Measurements from ENCODE around the gene SERGEF. TPM values are rescaled to one million over a fixed set of nuclear protein-coding genes. Genes with fewer than 3 reads are reported as not detected.

The SERGEF gene
- total and polyA plus RNA-seq, 2 of the 4 experiments (the other 2 are of a cell fraction), result 12.2 to 18.1 TPM

DNA sequence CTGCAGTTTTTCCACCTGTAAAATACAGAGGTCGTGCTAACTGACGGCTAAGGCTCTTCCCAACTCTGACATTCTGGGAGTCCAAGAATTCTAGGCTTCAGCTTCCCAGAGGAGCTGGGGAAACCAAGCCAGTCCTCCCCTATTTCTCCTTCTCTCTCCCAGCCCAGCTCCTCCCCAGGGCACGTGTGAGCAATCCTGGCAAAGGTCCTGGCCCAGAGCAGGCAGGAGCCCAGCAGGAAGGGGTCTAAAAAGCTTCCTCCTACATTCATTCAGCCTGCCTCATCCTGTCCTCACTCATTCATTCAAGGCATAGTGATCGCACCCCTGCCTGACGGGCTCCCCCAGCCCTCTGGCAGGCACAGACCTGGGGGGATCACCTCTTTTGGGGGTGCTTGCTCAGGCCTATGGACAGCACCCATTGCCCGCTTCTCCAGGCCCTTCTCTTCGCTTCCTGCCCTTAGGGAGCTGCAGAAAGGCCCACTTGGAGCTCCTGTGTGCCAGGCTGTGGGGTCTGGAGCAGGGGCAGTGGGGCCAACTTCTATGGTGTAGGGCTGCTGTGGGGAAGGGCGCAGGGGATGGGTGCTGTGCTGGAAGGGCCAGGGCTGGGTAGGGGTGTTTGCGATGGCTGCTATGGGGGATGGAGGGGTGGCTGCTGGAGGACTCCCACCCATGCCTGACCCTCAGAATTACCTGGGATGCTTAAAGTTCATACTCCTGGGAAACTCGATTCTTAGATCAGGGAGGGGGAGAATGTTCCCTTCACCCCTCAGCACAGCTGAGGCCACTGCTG, 268.5 kb downstream of the SERGEF start:
- no peak overlapping the region for H3K4me2 ChIP-seq (ENCODE audit: low read depth, low read length)
- H4K8ac ChIP-seq (ENCODE audit: low read depth in 2 of 2, low read length in 2 of 2), result no peak overlapping the region
- no peak overlapping the region for H3K14ac ChIP-seq (replicated peaks; ENCODE audit: low read depth, low read length)
- no peak overlapping the region for H3K9ac ChIP-seq (ENCODE audit: low read depth, low read length)
- no peaks in the 10 kb centered on the region; the same call in 1 of the 2 replicates for H4K20me1 ChIP-seq (ENCODE audit: insufficient read depth, low read length)
- H2BK20ac ChIP-seq (ENCODE audit: low read depth, low read length), result no peak overlapping the region
- H2BK5ac ChIP-seq (ENCODE audit: low read depth, low read length, poor library complexity, severe bottlenecking), result no peak overlapping the region
- no peak overlapping the region for H3K56ac ChIP-seq (ENCODE audit: extremely low read depth, insufficient read depth, low read length)
- H2AFZ ChIP-seq (replicated peaks; ENCODE audit: low read length, poor library complexity), result peak overlapping the region; percentile 33
- TF ChIP-seq BHLHE40 (IDR thresholded peaks at IDR 0.05; ENCODE audit: low read depth, low read length) (peak; percentile 68; the same call in 1 of the 2 replicates), SMC3 (IDR thresholded peaks at IDR 0.05; ENCODE audit: low read depth, low read length) (no peak)
- H4K5ac ChIP-seq (ENCODE audit: low read depth, low read length), result no peak overlapping the region
- H3K18ac ChIP-seq (ENCODE audit: low read depth, low read length), result no peak overlapping the region
- intact Hi-C loops (cut with micrococcal nuclease) (no loop called here), in situ Hi-C loops (cut with MboI; ENCODE audit: low sequenced_read_pairs) (no loop called here), dilution Hi-C loops (cut with HindIII; ENCODE audit: low sequenced_read_pairs, unreplicated experiment) (loop anchor here (25.0 kb wide), 1 partner anchor 243 kb away; no protein-coding TSS in a partner anchor)
- ChIA-PET POLR2A (ENCODE audit: unreplicated experiment) (no interaction called here), CTCF (interaction anchor here (1.3 kb wide), 1 partner anchor 234 kb away, joined by 3 read pairs; no protein-coding TSS in a partner anchor)
- WGBS, 2 experiments (ENCODE audit: extremely low coverage in 2 of 2, insufficient read length in 1 of 2), result 60% methylated on average over 5 of the region's 10 CpGs; no CpG with 5 or more reads in 1 of the 2 experiments
- peak overlapping the region; percentile 87 for H2AK9ac ChIP-seq (replicated peaks; ENCODE audit: low read depth, low read length, poor library complexity)
- no peak overlapping the region for H3K27ac ChIP-seq (ENCODE audit: insufficient read depth, low read length)
- H3K27me3 ChIP-seq (ENCODE audit: control insufficient read depth, insufficient read depth, low read length), result peaks cover 22% of the 10 kb centered on the region
- no peak overlapping the region for H2BK120ac ChIP-seq (ENCODE audit: low read depth, low read length)
- ATAC-seq (ENCODE audit: low read depth), result no peak; the same call in 1 of the 2 replicates
- H4K91ac ChIP-seq (ENCODE audit: insufficient read depth, low read depth, low read length), result no peak overlapping the region
- no peaks in the 10 kb centered on the region for H3K9me3 ChIP-seq (ENCODE audit: control insufficient read depth, insufficient read depth, low read length)
- no peaks in the 10 kb centered on the region for H3K4me1 ChIP-seq (ENCODE audit: control insufficient read depth, insufficient read depth, low read length)
- no peak overlapping the region for H2BK15ac ChIP-seq (ENCODE audit: low read depth, low read length)
- no peak overlapping the region for H2AK5ac ChIP-seq (ENCODE audit: low read depth, low read length)
- no peak overlapping the region for H3K23ac ChIP-seq (ENCODE audit: low read depth, low read length)
- H3K4ac ChIP-seq (ENCODE audit: low read depth, low read length), result no peak overlapping the region
- no TSS peak for BruUV-seq (replicated peaks)
- H3K79me1 ChIP-seq (ENCODE audit: low read depth in 1 of 2, low read length in 2 of 2), result no peaks in the 10 kb centered on the region
- no peak overlapping the region for H3K4me3 ChIP-seq (ENCODE audit: insufficient read depth, low read depth, low read length)
- DNase-seq, result peak; percentile 34
- H3K9me1 ChIP-seq (ENCODE audit: insufficient read depth, low read length), result no peaks in the 10 kb centered on the region
- H3K36me3 ChIP-seq (ENCODE audit: control insufficient read depth, insufficient read depth, low read length), result no peaks in the 10 kb centered on the region

Measured in IMR-90 (cell line).